Stimulated activated CD4-positive, alpha-beta T cell treated with anti-CD3 and anti-CD28 coated beads, Interleukin-12 subunit alpha, Interleukin-12 subunit beta, amount 100 ng/mL, for 4 hours (primary cell): ENCODE data around the gene CACNA1D.
"Not testable (repeated sequence)": the region's sequence is repeated elsewhere in the genome, so short reads cannot be mapped to it uniquely, and the experiment has no call there.

Experiments
- DNase-seq: peaks from one replicate; pipeline ENCODE4 v3.0.0-alpha.2; 2020

Gene CACNA1D

DNA sequence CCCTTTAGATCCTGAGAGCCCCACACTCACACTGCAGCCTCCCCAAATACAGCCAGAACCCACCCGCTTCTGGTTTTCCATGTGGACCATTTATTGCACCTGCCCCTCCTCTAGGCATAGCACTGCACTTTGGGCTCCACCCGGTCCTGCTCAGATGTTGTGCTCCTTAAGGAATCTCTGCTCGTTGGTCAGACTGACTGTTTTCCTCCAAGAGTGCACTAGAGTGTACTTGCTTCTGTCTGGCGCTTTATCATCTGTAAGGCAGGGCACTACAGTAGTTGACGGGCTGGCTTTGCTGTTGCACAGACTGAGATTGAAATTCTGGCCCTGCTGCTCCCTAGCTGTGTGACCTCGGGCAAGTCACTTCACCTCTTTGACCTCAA is 124.1 kb downstream of the CACNA1D start:
- DNase-seq, result no peak

DNA sequence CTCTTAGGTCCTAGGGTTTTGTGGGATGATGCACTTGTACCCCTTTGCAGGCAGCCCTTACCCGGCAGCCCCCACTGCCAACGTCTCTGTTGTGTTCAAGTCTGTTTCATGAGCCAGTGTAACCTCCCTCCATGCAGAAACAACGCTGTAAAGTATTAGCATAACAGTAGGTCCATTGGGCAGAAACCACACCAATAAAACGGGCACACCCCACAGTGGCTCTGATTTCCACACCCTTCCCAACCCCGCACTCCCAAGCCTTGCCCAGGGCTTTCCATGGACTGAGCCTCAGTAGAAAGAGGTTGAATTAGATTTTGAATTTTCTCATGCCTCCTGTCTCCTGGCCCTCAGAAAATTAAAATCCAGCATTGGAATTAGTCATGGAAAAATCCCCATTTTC is 124.5 kb downstream of the CACNA1D start:
- no peak for DNase-seq

DNA sequence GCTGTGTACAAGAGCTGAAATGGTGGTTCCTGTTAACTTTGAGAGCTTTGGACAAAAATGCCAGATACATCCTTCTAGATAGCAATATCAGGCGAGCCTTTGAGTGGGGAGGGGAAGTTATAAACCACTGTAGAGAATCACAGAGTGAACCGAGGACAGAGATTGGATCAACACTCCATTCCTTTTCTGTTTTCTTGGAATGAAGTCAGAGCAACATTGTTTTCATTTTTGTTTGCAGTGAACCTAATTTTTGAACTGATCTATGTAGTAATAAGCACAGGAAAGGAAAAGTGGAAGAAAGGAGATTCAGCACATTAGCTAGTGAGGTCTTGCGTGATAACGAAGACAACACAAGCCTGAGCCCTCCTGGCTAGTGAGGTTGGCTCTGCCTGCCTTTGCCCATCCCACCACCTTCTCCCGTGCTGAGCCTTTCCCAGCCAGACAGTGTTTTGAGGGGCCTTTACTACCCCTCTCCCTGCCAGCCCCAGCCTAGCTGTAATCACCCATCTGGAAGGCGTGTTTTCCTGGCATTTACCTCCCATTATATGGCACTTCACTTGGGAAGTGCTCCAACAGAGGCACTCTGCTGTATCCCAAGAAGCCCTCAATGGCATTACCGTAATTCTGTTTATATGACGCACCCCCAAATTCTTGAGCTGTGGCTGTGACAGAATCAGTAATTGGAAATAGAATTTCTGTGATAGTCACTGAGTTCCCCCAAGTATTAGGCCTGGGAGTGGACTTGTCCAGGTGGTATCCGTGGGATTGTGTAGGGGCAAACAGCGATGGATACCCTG is 129.8 kb downstream of the CACNA1D start:
- no peak for DNase-seq

DNA sequence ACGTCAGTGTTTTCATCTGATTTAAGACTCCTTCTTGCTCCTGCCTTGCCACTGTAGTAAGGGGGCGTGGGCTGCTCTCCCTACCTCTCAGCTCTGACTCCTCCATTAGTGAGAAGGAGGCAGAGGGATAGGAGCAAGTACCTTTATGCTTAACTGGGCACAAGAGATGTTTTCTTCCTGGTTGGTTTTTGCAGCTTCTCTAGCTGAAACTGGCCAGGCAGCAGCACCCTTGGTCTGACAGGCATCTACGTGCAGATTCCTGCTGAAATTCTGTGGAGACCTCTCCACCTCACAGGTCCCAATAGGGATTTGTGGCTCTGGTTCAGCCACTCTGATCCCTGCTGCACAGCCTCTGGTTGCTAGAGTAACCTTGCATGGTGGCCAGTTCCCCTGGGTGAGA is 132.5 kb downstream of the CACNA1D start:
- no peak for DNase-seq

DNA sequence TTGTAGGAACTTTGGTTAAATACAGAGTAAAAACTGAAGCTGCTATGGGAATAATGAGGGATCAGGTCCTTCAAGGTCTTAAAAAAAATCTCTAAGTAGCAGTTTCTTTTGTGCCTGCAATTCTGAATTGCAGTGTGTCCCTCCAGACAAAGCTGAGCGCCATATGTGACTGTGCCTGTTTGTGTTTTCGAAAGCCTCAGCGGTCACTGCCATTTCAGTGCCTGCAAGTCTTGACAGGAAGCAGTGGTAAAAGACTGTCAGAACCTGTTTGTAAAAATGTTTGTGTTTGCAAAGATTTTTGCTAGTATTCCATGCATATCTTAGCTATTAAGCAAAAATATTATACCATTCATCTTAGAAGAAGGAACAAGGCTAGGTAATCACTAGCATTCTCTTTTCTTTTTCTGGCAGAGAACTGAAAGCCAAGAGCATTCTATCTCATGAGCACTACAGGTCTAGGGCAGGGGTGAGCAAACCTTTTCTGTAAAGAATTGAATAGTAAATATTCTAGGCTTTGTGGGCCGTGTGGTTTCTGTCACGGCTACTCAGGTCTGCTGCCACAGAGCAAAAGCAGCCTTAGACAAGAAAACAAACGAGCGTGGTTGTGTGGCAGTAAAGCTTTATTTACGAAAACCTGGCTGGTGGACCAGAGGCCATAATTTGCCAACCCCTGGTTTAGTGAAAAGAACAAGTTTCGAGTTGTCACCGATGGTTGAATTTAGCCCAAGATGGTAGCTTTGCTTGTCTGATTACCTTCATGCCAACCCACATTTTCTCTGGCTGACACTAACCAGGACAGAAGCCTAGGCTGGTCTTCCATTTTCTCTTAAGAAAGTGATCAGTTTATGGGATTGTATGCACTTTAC is 134.4 kb downstream of the CACNA1D start:
- no peak for DNase-seq

DNA sequence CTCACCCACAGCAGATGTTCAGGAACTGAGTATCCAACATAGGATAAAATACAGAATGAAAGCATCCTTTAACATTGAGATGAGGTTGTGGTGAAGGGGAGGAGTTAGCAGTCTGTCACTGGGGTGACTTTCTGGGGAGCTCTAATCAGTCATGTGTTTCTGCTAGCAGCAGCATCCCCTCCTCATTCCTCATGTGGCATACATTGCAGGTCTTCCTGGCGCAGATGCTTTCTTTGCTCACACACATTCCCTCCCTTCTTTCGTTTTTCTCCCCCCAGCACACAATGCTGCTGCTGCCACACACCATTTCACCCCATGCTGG is 135.0 kb downstream of the CACNA1D start:
- no peak for DNase-seq

DNA sequence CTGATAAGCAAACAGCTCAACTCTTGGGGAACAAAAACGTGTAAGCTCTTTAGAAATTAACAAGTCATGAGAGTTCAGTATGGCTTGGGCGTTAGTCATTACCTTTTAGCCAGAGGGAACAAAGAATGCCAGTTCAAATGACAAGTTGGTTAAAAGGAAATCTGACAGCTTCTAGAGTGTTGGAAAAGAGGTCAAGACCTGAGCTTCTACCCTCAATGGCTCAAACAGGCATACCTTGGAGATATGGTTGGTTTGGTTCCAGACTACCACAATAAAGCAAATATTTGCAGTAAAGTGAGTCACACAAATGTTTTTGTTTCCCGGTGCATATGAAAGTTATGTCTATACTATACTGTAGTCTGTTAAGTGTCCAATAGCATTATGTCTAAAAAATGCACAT is 136.1 kb downstream of the CACNA1D start:
- DNase-seq, result no peak

DNA sequence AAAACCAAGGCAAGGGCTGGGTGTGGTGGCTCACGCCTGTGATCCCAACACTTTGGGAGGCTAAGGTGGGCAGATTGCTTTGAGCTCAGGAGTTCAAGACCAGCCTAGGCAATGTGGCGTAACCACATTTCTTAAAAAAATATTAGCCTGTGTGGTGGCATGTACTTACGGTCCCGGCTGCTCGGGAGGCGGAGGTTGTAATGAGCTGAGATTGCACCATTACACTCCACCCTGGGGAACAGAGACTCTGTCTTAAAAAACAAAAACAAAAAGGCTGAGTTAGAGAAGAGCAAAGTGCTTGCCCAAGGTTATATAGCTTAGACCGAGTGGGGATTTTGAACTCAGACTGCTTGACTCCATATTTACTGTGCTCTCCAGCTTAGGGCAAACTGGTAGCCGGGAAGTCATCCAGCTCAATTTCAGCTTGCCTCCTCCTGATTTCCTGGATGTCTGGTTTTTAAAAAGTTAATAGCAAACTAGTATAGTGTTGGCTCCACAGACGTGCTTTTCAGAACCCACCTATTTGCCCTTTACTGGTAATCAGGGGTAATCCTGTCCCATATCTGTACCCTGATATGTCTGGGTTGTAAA is 138.9 kb downstream of the CACNA1D start:
- DNase-seq, result no peak

DNA sequence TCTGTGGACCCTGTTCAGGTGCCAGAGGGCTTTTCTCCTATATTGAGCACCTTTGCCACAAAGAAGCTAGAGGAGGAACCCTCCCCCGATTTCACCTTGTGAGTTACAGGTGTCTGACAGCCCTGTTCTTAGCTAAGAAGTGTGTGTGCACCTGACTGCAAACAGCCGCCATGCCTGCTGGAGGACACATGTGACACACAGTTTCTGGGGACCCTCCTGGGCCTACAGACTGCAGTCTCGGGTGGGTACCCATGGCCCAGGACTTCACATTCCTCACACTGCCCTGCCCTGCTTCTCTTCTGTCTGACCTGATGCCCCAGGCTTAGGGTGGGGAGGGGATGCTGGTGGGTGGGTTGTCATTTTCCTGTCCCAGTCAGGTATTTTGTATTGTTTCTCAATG is 140.6 kb downstream of the CACNA1D start:
- no peak for DNase-seq

DNA sequence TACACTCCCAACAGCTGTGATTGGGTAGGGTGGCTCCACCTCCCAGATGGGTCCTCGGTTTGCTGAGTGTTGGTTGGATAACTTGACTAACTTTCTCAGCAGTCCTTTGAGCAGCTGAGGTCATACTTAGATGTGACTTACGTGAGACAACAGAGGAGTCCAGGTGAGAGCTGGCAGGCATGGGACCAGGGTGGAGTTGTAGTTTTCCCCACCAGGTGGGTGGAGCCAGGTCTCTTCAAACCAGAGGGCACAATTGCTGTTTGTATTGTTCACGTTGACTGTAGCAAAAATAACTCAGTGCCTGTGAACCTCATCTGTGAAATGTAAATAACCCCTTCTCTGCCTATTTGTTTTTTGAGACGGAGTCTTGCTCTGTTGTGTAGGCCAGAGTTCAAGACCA is 144.4 kb downstream of the CACNA1D start:
- DNase-seq, result not testable (repeated sequence)

DNA sequence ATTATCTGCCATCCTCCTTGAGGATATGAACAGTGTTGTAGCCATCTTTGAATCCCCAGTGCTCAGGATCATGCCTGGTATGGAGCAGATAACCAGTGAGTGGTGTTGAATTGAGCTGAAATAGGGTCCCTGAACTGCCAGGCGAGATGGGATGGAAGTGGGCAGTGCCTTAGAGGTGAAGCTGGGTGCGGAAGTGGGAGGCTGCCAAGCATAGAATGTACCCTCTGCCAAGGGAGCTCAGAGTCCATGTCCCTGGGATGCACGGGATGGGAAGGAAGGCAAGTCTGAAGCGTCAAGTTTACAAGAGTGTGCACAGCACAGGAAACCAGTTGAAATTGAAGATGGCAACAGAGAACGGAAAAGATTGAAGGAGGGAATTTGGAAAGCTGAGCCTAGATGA is 147.0 kb downstream of the CACNA1D start:
- DNase-seq, result no peak

DNA sequence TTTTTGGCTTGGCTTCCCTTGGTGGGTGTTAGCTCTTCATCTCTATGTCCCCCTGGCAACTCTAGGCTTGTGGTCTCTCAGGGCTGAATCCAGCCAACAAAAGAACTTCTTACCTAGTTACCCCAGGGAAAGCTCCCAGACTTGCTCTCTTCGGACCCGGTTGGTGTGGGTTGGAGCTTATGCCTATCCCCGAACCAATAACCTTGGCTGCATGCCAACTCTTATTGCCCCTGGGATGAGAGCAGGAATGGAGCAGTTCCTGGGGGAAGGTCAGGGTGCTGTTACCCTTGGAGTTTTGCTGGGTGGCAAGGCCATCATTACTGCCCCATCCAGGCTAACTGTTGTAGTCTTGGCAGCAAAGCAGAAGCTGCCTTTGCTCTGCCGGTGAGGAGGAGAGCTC is 147.8 kb downstream of the CACNA1D start:
- DNase-seq, result no peak

DNA sequence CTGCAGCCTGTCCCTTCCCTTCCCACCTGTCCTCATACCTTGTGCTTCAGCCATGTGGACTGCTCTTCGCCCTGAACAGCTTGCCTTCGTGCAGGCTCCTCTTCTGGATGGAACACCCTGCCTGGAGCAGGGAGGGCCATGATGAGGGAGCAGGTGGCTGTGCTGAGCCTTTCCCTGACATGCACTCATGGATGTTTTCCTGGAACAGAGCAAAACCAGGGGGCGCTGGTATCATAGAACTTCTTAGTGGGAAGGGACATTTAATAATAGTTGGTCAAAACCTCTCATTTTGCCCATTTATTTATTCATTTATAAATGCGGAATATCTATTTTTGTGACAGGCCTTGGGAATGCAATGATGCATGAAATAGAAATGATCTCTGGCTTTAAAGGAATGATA is 149.3 kb downstream of the CACNA1D start:
- no peak for DNase-seq

DNA sequence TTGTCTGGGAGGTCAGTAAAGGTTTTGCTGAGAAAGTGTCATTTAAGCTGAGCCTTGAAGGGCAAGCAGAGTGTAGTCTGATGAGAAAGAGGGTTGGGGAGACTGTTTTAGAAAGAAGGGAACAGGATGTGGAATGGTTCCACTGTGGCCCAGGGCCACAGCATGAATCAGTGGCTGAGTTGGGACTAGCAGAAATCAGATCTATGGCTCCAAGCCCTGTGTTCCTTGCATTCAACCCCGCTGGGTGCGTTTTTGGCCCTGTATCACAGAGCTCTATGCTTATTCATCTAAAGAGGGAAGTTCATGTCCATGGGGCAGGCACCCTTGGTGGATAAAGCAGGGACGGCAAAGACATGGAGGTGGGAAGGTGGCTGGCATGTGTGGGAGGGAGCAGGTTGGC is 151.3 kb downstream of the CACNA1D start:
- no peak for DNase-seq

DNA sequence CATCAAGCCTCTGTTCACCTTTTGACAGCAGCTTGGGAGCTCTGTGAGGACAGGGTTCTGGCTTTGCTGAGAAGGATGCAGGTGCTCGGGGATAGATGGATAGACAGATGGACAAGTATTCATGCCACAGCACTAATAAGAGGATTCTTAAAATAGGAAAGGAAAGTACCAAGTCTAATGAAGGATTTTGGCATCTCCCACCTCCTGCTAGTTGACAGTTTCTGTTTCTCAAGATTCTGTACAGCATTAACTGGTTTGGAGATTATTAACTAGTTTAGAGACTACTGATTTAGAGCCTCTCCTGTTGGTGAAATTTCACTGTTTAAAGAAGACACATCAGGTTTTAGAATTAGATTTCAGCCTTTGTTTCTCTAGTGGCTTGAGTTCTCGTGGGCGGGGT is 152.3 kb downstream of the CACNA1D start:
- DNase-seq, result no peak

DNA sequence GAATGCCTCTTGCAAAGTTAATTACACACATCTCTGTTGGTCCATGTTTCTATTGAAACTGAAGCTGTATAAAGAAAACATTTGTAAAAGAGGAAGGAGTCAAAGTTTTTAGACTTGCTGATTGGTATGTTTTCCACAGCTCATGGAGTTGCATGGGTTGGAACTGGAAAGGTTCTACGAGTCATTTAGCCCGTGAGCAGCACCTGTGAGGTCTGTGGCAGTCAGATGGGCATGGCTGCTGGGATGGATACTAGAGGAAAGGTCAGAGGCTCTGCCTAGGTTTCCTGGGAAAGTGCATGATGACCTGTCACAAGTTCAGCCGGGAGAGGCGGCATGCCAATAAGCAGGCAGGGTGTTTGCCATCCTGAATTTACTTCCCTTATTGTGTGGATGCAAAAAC is 155.4 kb downstream of the CACNA1D start:
- no peak for DNase-seq

DNA sequence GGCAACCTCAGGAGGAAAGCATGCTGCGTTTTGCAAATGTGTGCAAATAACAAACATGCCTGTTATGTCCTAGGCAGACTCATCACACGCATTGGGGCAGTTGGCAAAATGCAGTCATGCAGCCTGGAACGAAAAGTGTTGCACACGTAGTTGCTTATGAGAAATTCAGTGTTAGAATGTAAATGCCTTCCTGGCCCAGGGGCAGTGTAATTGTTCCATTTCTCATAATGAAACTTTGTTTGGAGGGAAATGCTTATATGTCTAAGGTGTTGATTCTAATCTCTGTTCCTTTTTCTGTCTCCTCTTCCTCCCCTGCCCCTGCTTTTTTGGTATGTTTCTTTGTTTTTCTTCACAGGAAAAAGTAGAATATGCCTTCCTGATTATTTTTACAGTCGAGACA is 156.0 kb downstream of the CACNA1D start:
- no peak for DNase-seq

DNA sequence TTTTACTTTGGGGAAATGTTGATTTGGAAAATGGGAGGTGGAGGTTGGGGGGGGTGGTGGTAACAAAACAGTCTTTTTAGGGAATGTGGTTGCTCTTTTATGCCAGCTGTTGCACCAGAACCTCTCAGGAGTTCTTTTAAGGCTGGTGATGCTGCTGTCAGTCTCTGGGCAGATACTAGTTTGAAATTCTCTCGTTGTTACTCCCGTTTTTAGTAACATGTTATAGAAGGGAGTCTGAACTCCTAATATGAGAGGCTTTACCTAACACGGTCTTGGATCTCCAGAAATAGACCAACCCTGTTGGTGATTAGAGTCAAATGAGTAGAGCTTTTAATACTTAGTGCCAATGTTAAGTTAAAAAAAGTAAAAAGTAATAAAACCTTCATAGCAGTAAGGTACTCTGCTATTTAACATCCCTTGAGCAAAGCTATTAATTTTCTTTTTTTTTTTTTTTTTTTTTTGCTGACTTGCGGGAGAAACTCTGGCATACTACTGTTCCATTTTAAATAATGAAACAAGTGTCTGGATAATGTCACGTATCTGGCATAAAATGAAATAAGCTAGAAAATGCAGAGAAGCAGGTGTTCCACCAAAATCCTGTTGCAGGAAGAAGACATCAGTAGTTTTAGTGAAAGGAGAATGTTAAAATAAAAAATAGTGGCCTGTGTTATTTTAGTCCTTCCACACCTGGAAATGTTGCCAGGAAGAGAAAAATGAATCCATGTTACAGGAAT is 156.7 kb downstream of the CACNA1D start:
- no peak for DNase-seq

DNA sequence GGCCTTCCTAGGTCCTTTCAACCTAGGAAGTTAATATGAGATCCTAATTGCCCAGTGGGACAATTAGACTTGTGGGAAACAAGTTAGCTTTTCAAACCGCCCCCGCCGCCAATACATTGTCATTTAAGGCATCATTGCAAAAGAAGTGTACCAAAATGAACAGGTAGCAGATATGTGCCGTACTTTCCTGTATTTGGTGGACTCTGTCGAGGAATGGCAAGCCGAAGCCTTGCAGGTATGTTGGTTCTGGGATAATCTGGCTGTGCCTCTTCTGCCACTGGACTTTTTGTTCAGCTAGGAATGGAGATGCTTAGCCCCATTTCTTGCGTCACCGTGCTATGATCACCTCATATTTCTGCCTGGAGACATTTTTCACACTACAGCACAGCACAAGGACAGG is 157.5 kb downstream of the CACNA1D start:
- DNase-seq, result no peak

DNA sequence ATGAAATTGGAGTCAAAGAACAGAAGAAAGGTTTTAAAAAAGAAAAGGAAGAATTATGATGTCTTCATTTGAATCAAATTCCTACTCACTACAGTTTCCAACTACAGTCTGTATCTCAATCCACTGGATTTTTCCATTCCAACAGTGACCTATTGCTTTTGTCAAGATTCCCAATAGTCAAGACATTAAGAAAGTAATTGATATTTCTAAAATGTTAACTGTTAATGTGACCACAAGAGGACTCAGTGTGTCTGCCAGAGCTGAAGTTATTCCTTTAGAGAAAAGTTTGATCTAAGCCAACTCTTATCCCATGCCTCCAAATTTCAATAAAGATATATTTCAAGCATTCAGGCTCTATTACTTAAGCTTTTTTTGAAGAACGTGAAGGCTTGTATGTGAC is 163.2 kb downstream of the CACNA1D start:
- no peak for DNase-seq

DNA sequence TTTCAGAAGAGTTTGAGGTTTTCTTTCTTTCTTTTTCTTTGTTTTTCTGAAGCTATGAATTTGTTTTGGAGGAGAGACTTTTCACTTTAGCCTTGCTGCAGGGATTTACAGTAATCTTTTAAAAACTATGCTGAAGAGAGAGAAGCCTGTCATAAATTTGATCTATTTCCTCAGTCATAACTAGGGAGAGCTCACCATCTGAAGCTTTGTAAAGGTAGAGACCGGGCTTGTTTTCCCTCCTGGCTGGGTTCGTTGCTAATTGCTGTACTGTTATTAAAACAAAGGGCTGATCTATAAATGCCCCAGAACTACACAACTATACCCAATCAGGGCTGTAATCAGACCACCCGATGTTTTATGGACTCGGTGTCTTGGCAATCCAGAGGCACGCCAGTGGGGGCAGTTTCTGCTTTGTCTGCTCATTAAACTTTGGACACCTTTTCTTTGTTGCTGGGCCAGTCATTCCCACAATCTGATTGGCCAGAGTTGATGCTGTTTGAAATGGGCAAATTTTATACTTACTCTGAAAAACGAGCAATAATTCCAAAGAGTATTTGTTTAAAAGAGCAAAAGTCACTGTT is 164.3 kb downstream of the CACNA1D start:
- no peak for DNase-seq

DNA sequence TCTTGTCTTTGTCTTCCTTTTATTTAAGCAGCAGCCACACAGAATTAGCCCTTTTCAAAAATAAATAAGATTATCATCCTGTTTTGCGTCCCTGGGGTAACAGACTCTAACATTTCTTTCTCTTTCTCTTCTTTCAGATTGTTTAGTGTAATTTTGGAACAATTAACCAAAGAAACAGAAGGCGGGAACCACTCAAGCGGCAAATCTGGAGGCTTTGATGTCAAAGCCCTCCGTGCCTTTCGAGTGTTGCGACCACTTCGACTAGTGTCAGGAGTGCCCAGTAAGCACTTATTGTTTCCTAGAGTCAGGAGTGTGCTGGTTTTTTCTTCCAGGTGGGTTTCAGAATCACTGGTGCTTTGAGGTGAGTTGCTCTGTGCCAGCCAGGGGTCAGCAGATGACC is 165.6 kb downstream of the CACNA1D start:
- no peak for DNase-seq

DNA sequence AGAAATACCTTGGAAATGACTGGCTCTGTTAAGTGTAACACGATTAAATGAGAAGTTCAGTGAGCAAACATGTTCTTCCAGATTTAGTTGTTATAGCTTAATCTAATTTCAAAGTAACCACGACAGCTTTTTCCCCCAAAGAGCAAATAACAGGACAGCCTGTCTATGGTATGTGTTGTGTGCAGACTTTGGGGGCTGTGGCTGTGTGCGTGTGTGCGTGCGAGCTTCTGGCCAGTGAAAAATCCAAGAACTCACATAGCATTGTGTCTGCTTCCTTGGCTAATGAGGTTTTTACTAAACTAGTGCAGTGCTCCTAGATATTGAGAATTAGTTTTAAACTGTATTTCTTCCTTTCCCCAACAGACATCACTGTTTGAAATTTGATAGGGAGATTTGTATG is 167.1 kb downstream of the CACNA1D start:
- no peak for DNase-seq
